ENCODE measurements around the gene PLG. TPM values are rescaled to one million over a fixed set of nuclear protein-coding genes. Genes with fewer than 3 reads are reported as not detected.
A peak's percentile ranks its signal among the peaks of the same experiment; 100 is the strongest.
"Not testable (repeated sequence)": the region's sequence is repeated elsewhere in the genome, so short reads cannot be mapped to it uniquely, and the experiment has no call there.

PLG gene
- total RNA-seq, 2 experiments from 2014 or later: 3.4 to 3.7 TPM

- Histone ChIP-seq H3K79me2 (ENCODE audit: insufficient read depth, low read depth, low read length) (no peaks in the 10 kb centered on the region), H3K4me3 (ENCODE audit: low read depth, low read length, poor library complexity, severe bottlenecking) (peak overlapping the region; percentile 57), H3K4me2 (ENCODE audit: low read length) (peak overlapping the region; percentile 85), H4K20me1 (ENCODE audit: insufficient read depth, low read length) (no peaks in the 10 kb centered on the region), H3K4me1 (ENCODE audit: insufficient read depth, low read length, poor library complexity, severe bottlenecking) (peaks cover 70% of the 10 kb centered on the region), H3K9me3 (ENCODE audit: low read length) (peaks cover 44% of the 10 kb centered on the region; the same call in 1 of the 2 replicates), H3K36me3 (ENCODE audit: insufficient read depth, low read length) (peaks cover 32% of the 10 kb centered on the region), H2AFZ (ENCODE audit: low read length) (peak overlapping the region; percentile 72), H3K27ac (ENCODE audit: low read depth, low read length, poor library complexity, severe bottlenecking) (peak overlapping the region; percentile 100), H3K9me2 (ENCODE audit: insufficient read depth, low read length) (no peaks in the 10 kb centered on the region)
- POLR2A ChIA-PET: interaction anchor here (0.5 to 1.9 kb wide), 6 partner anchors 8 to 318 kb away, joined by 3 to 9 read pairs (median 4); no protein-coding TSS in a partner anchor
- TF ChIP-seq EZH2phosphoT487 (IDR thresholded peaks at IDR 0.05; ENCODE audit: borderline replicate concordance, low read depth, low read length) (no peak), CTCF (conservative IDR thresholded peaks at IDR 0.05; ENCODE audit: low read length) (no peak)
- intact Hi-C loops (cut with micrococcal nuclease; ENCODE audit: unreplicated experiment): loop anchor here (10.0 kb wide), 1 partner anchor 767 kb away; no protein-coding TSS in a partner anchor
- peak; percentile 86 for DNase-seq (ENCODE audit: low spot score)
- CTCF ChIA-PET (ENCODE audit: unreplicated experiment): no interaction called here
- no TSS peak for BruUV-seq (replicated peaks)
Measured at GRCh38 chr6:160742090-160742489, 40.0 kb downstream of the PLG start.

DNA sequence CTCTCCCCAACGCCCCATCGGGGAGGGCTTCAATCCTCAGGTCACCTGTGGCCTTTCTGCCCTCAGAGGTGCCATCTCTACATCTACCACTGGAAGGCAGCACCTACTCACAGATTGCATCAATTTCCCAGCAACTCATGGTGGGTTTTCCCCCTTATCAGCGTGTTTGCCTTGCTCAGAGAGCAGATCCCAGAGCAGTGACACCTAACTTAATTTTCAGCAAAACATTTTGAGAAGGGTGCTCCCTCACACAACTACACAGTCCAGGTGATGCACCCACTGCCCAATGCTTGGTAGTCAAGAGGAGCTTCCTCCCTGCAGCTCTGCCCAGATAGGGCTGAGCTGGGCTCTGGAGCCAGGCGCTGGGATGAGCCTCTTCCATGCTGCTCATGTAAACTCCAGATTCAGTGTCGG lies 48.2 kb downstream of the PLG start:
- Histone ChIP-seq H3K27ac (ENCODE audit: low read depth, low read length, poor library complexity, severe bottlenecking) (no peak overlapping the region), H3K9me2 (ENCODE audit: insufficient read depth, low read length) (no peaks in the 10 kb centered on the region), H2AFZ (ENCODE audit: low read length) (peak overlapping the region; percentile 60; the same call in 1 of the 2 replicates), H3K36me3 (ENCODE audit: insufficient read depth, low read length) (peaks cover 17% of the 10 kb centered on the region), H3K9me3 (ENCODE audit: low read length) (peaks cover 17% of the 10 kb centered on the region; the same call in 1 of the 2 replicates), H4K20me1 (ENCODE audit: insufficient read depth, low read length) (no peaks in the 10 kb centered on the region), H3K4me3 (ENCODE audit: low read depth, low read length, poor library complexity, severe bottlenecking) (no peak overlapping the region), H3K79me2 (ENCODE audit: insufficient read depth, low read depth, low read length) (no peaks in the 10 kb centered on the region), H3K4me2 (ENCODE audit: low read length) (no peak overlapping the region; the same call in 1 of the 2 replicates), H3K4me1 (ENCODE audit: insufficient read depth, low read length, poor library complexity, severe bottlenecking) (peaks cover 9% of the 10 kb centered on the region)
- BruUV-seq (replicated peaks): no TSS peak
- peak; percentile 69 for DNase-seq (ENCODE audit: low spot score)
- intact Hi-C loops (cut with micrococcal nuclease; ENCODE audit: unreplicated experiment): loop anchor here (1.0 kb wide), 1 partner anchor 624 kb away; no protein-coding TSS in a partner anchor
- CTCF ChIA-PET (ENCODE audit: unreplicated experiment): interaction anchor here (1.3 kb wide), 2 partner anchors 16 to 17 kb away, joined by 3 read pairs; no protein-coding TSS in a partner anchor
- POLR2A ChIA-PET: interaction anchor here (0.6 to 1.0 kb wide), 2 partner anchors 16 to 620 kb away, joined by 3 to 5 read pairs; no protein-coding TSS in a partner anchor
- TF ChIP-seq CTCF (conservative IDR thresholded peaks at IDR 0.05; ENCODE audit: low read length) (peak; percentile 86), EZH2phosphoT487 (IDR thresholded peaks at IDR 0.05; ENCODE audit: borderline replicate concordance, low read depth, low read length) (no peak)

DNA sequence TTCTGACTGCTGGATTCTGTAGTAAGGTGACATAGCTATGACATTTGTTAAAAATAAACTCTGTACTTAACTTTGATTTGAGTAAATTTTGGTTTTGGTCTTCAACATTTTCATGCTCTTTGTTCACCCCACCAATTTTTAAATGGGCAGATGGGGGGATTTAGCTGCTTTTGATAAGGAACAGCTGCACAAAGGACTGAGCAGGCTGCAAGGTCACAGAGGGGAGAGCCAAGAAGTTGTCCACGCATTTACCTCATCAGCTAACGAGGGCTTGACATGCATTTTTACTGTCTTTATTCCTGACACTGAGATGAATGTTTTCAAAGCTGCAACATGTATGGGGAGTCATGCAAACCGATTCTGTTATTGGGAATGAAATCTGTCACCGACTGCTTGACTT lies 51.2 kb downstream of the PLG start:
- H3K27ac ChIP-seq (ENCODE audit: low read depth, low read length, poor library complexity, severe bottlenecking); H4K20me1 ChIP-seq (ENCODE audit: insufficient read depth, low read length); H3K4me3 ChIP-seq (ENCODE audit: low read depth, low read length, poor library complexity, severe bottlenecking); H3K4me1 ChIP-seq (ENCODE audit: insufficient read depth, low read length, poor library complexity, severe bottlenecking); H3K79me2 ChIP-seq (ENCODE audit: insufficient read depth, low read depth, low read length); CTCF ChIA-PET (ENCODE audit: unreplicated experiment); BruUV-seq (replicated peaks); H3K36me3 ChIP-seq (ENCODE audit: insufficient read depth, low read length); H3K4me2 ChIP-seq (ENCODE audit: low read length); H3K9me3 ChIP-seq (ENCODE audit: low read length); H2AFZ ChIP-seq (ENCODE audit: low read length); H3K9me2 ChIP-seq (ENCODE audit: insufficient read depth, low read length); DNase-seq (ENCODE audit: low spot score); intact Hi-C loops (cut with micrococcal nuclease; ENCODE audit: unreplicated experiment): not testable (repeated sequence)
- POLR2A ChIA-PET: interaction anchor here (0.5 to 1.2 kb wide), 2 partner anchors 9 to 1682 kb away, joined by 3 to 6 read pairs; no protein-coding TSS in a partner anchor
